ENCODE results near the gene MALT1. TPM values are rescaled to one million over a fixed set of nuclear protein-coding genes. Genes with fewer than 3 reads are reported as not detected.

Gene MALT1
- total RNA-seq, 2 experiments from 2014 or later = 14.4 to 18.5 TPM

DNA sequence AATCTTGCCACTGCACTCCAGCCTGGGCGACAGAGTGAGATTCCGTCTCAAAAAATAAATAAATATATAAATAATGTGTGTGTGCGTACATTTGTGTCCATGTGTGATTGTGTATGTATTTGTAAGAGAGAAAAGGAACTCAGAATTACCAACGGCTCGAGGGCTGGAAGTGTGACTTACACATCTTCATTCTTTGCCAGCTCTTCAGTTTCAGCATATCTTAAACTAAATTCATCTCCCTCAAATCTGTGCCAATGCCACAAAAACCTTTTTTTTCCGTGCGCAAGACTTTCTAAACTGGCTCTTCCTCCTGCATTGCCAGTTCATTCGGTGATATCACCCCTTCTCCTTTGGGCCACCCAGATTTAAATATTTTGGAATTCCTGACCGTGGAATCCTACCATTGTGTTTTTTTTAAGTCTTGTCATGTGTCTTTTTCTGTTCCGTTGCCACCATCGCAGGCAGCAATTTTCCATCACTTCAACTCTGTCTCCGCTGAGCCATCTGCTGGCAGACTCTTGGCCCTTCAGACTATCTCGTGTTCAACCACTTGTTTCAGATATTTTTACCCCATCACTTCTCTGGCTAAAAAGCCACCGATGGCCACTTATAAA, 116.4 kb downstream of the MALT1 start:
- H3K9me2 ChIP-seq (ENCODE audit: insufficient read depth, low read length) = no peaks in the 10 kb centered on the region
- ChIA-PET CTCF (ENCODE audit: unreplicated experiment) (no interaction called here), POLR2A (no interaction called here)
- BruUV-seq (replicated peaks) = no TSS peak
- no peaks in the 10 kb centered on the region for H3K79me2 ChIP-seq (ENCODE audit: insufficient read depth, low read depth, low read length)
- H4K20me1 ChIP-seq (ENCODE audit: insufficient read depth, low read length) = no peaks in the 10 kb centered on the region
- no peaks in the 10 kb centered on the region for H3K36me3 ChIP-seq (ENCODE audit: insufficient read depth, low read length)
- no peak for TF ChIP-seq EZH2phosphoT487 (IDR thresholded peaks at IDR 0.05; ENCODE audit: borderline replicate concordance, low read depth, low read length)
- TF ChIP-seq, protein P1, sequence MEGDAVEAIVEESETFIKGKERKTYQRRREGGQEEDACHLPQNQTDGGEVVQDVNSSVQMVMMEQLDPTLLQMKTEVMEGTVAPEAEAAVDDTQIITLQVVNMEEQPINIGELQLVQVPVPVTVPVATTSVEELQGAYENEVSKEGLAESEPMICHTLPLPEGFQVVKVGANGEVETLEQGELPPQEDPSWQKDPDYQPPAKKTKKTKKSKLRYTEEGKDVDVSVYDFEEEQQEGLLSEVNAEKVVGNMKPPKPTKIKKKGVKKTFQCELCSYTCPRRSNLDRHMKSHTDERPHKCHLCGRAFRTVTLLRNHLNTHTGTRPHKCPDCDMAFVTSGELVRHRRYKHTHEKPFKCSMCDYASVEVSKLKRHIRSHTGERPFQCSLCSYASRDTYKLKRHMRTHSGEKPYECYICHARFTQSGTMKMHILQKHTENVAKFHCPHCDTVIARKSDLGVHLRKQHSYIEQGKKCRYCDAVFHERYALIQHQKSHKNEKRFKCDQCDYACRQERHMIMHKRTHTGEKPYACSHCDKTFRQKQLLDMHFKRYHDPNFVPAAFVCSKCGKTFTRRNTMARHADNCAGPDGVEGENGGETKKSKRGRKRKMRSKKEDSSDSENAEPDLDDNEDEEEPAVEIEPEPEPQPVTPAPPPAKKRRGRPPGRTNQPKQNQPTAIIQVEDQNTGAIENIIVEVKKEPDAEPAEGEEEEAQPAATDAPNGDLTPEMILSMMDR (conservative IDR thresholded peaks at IDR 0.05; ENCODE audit: low read length) = no peak
- H3K4me2 ChIP-seq (ENCODE audit: low read length) = no peak overlapping the region
- no peaks in the 10 kb centered on the region for H3K9me3 ChIP-seq (ENCODE audit: low read length)
- H2AFZ ChIP-seq (ENCODE audit: low read length) = no peak overlapping the region
- no peak overlapping the region for H3K4me3 ChIP-seq (ENCODE audit: low read depth, low read length, poor library complexity, severe bottlenecking)
- no peak overlapping the region for H3K27ac ChIP-seq (ENCODE audit: low read depth, low read length, poor library complexity, severe bottlenecking)
- H3K4me1 ChIP-seq (ENCODE audit: insufficient read depth, low read length, poor library complexity, severe bottlenecking) = no peaks in the 10 kb centered on the region
- DNase-seq (ENCODE audit: low spot score) = no peak
- intact Hi-C loops (cut with micrococcal nuclease; ENCODE audit: unreplicated experiment) = loop anchor here (10.0 kb wide), 1 partner anchor 77 kb away; the partner anchor contains the start of gene ZNF532

DNA sequence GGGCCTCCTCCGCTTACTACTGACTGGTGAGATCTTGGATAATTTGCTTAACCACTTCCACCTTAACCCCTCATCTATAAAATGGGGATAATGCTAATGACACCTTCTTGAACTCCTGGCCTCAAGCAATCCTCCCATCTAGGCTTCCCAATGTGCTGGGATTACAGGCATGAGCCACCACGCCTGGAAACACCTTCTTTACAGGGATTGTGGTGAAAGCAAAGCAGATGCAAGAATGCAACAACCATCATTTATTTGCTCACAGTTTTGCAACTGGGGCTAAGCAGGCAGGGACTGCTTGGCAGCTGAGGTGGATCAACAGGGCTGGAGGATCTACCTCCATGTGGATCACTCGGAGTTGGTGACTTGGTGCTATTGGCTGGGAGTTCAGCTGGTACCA, 117.2 kb downstream of the MALT1 start:
- no peaks in the 10 kb centered on the region for H3K9me2 ChIP-seq (ENCODE audit: insufficient read depth, low read length)
- CTCF ChIA-PET (ENCODE audit: unreplicated experiment) = no interaction called here
- H4K20me1 ChIP-seq (ENCODE audit: insufficient read depth, low read length) = no peaks in the 10 kb centered on the region
- no peak overlapping the region for H3K4me3 ChIP-seq (ENCODE audit: low read depth, low read length, poor library complexity, severe bottlenecking)
- BruUV-seq (replicated peaks) = no TSS peak
- no peak overlapping the region for H3K4me2 ChIP-seq (ENCODE audit: low read length)
- H3K79me2 ChIP-seq (ENCODE audit: insufficient read depth, low read depth, low read length) = no peaks in the 10 kb centered on the region
- no peaks in the 10 kb centered on the region for H3K9me3 ChIP-seq (ENCODE audit: low read length)
- H2AFZ ChIP-seq (ENCODE audit: low read length) = no peak overlapping the region
- POLR2A ChIA-PET = no interaction called here
- intact Hi-C loops (cut with micrococcal nuclease; ENCODE audit: unreplicated experiment) = loop anchor here (10.0 kb wide), 1 partner anchor 76 kb away; the partner anchor contains the start of gene ZNF532
- no peaks in the 10 kb centered on the region for H3K4me1 ChIP-seq (ENCODE audit: insufficient read depth, low read length, poor library complexity, severe bottlenecking)
- no peak for DNase-seq (ENCODE audit: low spot score)
- H3K27ac ChIP-seq (ENCODE audit: low read depth, low read length, poor library complexity, severe bottlenecking) = no peak overlapping the region
- no peaks in the 10 kb centered on the region for H3K36me3 ChIP-seq (ENCODE audit: insufficient read depth, low read length)
- no peak for TF ChIP-seq EZH2phosphoT487 (IDR thresholded peaks at IDR 0.05; ENCODE audit: borderline replicate concordance, low read depth, low read length)
- TF ChIP-seq, protein P1 (conservative IDR thresholded peaks at IDR 0.05; ENCODE audit: low read length) = no peak

All from OCI-LY7 (cell line).